Large intestine (tissue), 12 donors: Measurements from ENCODE around the gene RXFP2. TPM values are rescaled to one million over a fixed set of nuclear protein-coding genes. Genes with fewer than 3 reads are reported as not detected.

ENCODE experiments used
- DNase-seq, 2 donors: peaks; one replicate each; pipeline versions ENCODE4 v3.0.0 to v3.0.0-alpha.2; 2013
- H3K27ac ChIP-seq: one replicate; pipeline ENCODE4 v1.5.1; 2013; ENCODE audit warnings: low read length
- H3K27me3 ChIP-seq: 2 replicates; pipeline ENCODE4 v1.6.1; 2013; ENCODE audit warnings: low read length; ENCODE audit not compliant: control insufficient read depth, insufficient read depth
- H3K36me3 ChIP-seq: 2 replicates; pipeline ENCODE4 v1.6.1; 2013; ENCODE audit warnings: low read length; ENCODE audit not compliant: control insufficient read depth, insufficient read depth
- H3K4me1 ChIP-seq: one replicate; pipeline ENCODE4 v1.6.1; 2013; ENCODE audit warnings: low read length; ENCODE audit not compliant: control insufficient read depth, insufficient read depth
- H3K4me3 ChIP-seq: one replicate; pipeline ENCODE4 v1.5.1; 2013; ENCODE audit warnings: low read length
- H3K9me3 ChIP-seq: one replicate; pipeline ENCODE4 v1.6.1; 2013; ENCODE audit warnings: mild to moderate bottlenecking, low read depth, low read length, moderate library complexity; ENCODE audit not compliant: control insufficient read depth
- WGBS: methylation state at CpG from one replicate; pipeline ENCODE4 v1.1.5; 2013; ENCODE audit warnings: low lambda C conversion rate; ENCODE audit not compliant: insufficient coverage; 5-methylcytosine and 5-hydroxymethylcytosine counted together
- long read RNA-seq, 11 donors: transcript quantifications; one replicate each; lab custom pipeline, GENCODE V29; 2026
- polyA plus RNA-seq: library from polyadenylated mRNA; unstranded; fragments of 120-200 nt; gene quantifications from one replicate; pipeline ENCODE4 v1.2.1, GENCODE V29; 2013

Gene RXFP2, protein sequence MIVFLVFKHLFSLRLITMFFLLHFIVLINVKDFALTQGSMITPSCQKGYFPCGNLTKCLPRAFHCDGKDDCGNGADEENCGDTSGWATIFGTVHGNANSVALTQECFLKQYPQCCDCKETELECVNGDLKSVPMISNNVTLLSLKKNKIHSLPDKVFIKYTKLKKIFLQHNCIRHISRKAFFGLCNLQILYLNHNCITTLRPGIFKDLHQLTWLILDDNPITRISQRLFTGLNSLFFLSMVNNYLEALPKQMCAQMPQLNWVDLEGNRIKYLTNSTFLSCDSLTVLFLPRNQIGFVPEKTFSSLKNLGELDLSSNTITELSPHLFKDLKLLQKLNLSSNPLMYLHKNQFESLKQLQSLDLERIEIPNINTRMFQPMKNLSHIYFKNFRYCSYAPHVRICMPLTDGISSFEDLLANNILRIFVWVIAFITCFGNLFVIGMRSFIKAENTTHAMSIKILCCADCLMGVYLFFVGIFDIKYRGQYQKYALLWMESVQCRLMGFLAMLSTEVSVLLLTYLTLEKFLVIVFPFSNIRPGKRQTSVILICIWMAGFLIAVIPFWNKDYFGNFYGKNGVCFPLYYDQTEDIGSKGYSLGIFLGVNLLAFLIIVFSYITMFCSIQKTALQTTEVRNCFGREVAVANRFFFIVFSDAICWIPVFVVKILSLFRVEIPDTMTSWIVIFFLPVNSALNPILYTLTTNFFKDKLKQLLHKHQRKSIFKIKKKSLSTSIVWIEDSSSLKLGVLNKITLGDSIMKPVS
- polyA plus RNA-seq, result not detected
- long read RNA-seq, donor 1, result 0 reads
- long read RNA-seq, donor 2, result 0 reads
- long read RNA-seq, donor 3, result 0 reads
- long read RNA-seq, donor 4, result 0 reads
- long read RNA-seq, donor 5, result 0 reads
- long read RNA-seq, donor 6, result 0 reads
- long read RNA-seq, donor 7, result 0 reads
- long read RNA-seq, donor 8, result 0 reads
- long read RNA-seq, donor 9, result 0 reads
- long read RNA-seq, donor 10, result 0 reads
- long read RNA-seq, donor 11, result 0 reads

DNA sequence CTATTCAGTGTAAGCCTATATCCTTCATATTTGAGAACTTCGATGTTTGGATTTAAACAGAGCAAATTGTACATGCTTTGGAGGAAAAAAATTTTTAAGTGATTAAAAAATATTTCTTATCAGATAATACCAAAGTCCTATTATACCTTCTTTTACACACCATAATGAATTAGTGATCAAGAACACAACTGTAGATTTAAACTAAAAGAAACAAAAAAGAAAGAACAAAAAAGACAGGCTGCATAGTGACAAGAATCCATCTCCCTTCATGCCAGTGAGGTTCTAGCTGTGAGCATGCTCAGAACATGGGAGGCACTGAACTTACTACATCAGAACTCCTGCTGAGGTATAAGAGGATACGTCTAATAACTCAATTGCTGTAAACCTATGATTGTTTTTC lies at the start of gene RXFP2:
Gene RXFP2 (plus strand): TSS at position 301 of the 400 bp plus-strand sequence. CDS start 87 bp downstream, at position 388.
- 80% methylated on average over 1 of the region's 2 CpGs for WGBS

DNA sequence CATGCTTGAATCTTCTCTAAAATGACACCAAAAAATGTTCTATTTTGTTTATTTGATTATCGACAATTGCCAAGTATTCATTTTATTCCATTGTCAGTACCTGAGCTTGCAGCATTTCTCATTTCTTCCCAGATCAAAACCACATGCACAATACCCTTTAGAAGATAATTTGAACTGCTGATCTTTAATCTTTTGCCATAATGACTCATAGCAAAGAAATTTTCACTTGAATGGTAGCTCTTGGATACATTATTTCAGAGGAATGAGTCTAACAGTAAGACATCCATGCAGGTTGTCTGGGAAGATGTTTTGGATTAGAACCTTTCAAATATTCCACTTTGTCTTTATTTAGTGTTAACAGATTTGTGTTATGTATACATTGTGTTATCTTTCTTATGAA lies 42.0 kb upstream of the RXFP2 start:
- H3K9me3 ChIP-seq, result peaks cover 9% of the 10 kb centered on the region
- H3K4me1 ChIP-seq, result no peaks in the 10 kb centered on the region
- H3K27ac ChIP-seq, result no peak overlapping the region
- DNase-seq, result no peak
- 0% methylated on average over 1 of the region's 1 CpG for WGBS
- no peaks in the 10 kb centered on the region for H3K27me3 ChIP-seq
- no peak overlapping the region for H3K4me3 ChIP-seq
- H3K36me3 ChIP-seq, result no peaks in the 10 kb centered on the region

More for the DNA sequence above, at the start of gene RXFP2:
- no peak for DNase-seq
- H3K27me3 ChIP-seq, result peaks cover 6% of the 10 kb centered on the region
- no peaks in the 10 kb centered on the region for H3K9me3 ChIP-seq
- no peak within 1 kb of the TSS for H3K27ac ChIP-seq
- no peak within 1 kb of the TSS for H3K4me3 ChIP-seq
- H3K4me1 ChIP-seq, result no peaks in the 10 kb centered on the region
- H3K36me3 ChIP-seq, result no peaks in the 10 kb centered on the region

DNA sequence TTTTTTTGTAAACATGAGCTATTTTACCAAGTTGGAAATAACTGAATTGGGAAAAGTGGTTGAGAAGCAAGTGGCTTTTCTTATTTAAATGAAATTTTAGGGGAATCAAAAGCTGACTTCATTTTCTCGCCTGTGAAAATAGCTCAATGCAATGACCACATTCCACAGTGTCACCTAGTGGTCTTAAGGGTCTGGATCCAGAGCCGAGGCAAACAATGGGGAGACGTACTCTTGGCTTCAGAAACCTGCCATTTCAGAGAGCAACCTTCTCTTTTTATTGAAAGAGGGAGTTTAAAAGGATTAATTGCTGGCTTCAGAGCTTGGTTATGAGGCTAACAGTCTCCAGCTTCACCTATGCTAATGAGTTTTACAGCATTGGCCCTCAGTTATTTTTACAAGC lies 39.7 kb upstream of the RXFP2 start:
- no peak for DNase-seq
- Histone ChIP-seq H3K4me1 (no peaks in the 10 kb centered on the region), H3K27me3 (no peaks in the 10 kb centered on the region), H3K9me3 (peaks cover 9% of the 10 kb centered on the region), H3K4me3 (no peak overlapping the region), H3K36me3 (no peaks in the 10 kb centered on the region), H3K27ac (no peak overlapping the region)
- WGBS, result 20% methylated on average over 1 of the region's 3 CpGs

DNA sequence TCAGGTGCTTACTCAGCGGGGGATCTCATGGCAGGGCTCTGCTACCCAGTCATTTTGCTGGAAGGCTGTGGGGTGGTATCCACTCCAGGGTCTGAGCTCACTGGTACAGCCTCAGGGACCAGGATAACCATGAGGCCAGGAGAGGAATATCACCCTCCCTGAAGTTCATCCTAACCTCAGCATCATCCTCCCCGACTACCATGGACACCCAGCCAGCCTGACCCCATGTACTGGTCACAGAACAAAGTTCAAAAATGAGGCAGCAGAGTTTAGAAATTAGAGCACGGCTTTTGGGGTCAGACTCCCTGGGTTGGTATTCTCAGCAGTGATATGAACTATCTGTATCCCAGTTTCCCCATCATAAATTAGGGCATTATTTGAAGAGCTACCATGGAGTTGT lies 35.5 kb upstream of the RXFP2 start:
- no peaks in the 10 kb centered on the region for H3K36me3 ChIP-seq
- H3K27me3 ChIP-seq, result no peaks in the 10 kb centered on the region
- H3K27ac ChIP-seq, result no peak overlapping the region
- no peak overlapping the region for H3K4me3 ChIP-seq
- WGBS, result no CpG with 5 or more reads among the region's 3 CpGs
- H3K9me3 ChIP-seq, result no peaks in the 10 kb centered on the region
- H3K4me1 ChIP-seq, result no peaks in the 10 kb centered on the region
- no peak for DNase-seq

DNA sequence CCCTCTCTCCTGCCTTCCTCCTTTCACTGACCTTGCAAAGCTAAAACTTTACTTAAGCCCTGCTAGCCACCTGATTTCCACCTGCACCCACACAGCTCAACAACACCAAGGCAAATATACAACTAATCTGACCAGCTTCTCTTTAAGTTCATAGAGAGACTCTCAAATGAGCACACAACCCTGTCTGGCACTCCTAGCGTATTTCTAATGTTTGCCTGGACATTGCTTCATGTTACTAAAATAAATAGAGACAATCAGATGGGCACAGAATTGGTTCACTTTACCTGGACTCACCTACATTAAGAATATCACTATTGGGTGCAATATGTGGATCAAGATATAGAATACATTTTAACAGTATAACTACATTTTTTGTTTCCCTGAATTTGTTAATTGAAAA lies 33.2 kb upstream of the RXFP2 start:
- Histone ChIP-seq H3K4me3 (no peak overlapping the region), H3K9me3 (no peaks in the 10 kb centered on the region), H3K27ac (no peak overlapping the region), H3K36me3 (no peaks in the 10 kb centered on the region), H3K4me1 (no peaks in the 10 kb centered on the region), H3K27me3 (no peaks in the 10 kb centered on the region)
- no peak for DNase-seq
- no CpG with 5 or more reads among the region's 1 CpG for WGBS

DNA sequence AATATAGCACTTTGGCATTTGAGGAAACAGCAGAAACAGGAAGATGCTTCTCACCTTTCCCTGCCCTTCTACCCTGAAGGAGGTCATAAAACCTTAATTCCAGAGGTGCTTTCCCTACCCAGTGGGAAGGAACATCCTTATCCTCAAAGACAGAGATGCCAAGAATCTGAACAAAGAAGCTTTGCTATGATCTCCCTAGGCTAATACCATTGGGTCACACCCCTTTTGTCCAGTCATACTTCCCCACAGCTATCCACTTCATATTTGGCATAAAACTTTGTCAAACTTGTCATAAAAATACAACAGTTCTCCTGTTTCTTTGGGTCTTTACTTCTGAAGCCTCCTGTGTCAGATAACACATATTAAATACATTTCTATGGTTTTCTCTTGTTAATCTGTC lies 21.7 kb upstream of the RXFP2 start:
- Histone ChIP-seq H3K4me3 (no peak overlapping the region), H3K9me3 (no peaks in the 10 kb centered on the region), H3K36me3 (no peaks in the 10 kb centered on the region), H3K4me1 (no peaks in the 10 kb centered on the region), H3K27ac (no peak overlapping the region), H3K27me3 (no peaks in the 10 kb centered on the region)
- no peak for DNase-seq

DNA sequence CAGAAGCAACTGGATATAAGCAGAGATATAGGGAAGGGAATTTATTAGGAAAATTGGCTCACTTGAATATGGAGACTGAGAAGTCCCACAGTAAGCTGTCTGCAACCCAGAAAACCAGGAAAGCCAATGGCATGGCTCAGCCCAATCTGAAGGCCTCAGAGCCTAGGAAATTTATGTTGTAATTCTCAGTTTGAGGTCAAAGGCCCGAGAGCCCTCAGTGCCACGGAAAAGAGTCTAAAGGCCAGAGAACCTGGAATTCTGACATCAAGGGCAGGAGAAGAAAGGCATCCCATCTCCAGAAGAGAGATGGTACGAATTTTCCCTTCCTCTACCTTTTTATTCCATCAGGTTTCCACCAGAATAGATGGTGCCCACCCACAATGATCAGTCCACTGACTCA lies 20.1 kb upstream of the RXFP2 start:
- Histone ChIP-seq H3K9me3 (no peaks in the 10 kb centered on the region), H3K4me3 (no peak overlapping the region), H3K27ac (no peak overlapping the region), H3K27me3 (no peaks in the 10 kb centered on the region), H3K4me1 (no peaks in the 10 kb centered on the region), H3K36me3 (no peaks in the 10 kb centered on the region)
- no peak for DNase-seq
- no CpG with 5 or more reads among the region's 3 CpGs for WGBS

DNA sequence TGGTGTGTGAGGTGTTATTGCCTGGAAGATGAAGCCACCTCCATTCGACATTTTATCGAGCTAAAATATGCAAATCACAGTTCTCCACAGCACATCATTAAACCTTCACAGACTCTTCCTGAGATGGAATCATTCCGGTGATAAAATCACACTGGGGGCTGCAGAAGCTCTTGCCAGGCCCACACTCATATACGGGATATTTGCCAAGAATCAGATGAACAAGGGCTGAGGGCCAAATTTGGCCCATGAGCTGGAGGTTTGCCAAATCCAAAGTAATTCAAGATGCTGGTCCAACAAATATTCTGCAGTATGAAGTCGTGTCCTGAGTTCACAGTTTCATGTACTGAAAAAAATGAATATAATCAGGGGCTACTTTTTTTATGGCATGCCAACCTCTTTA lies 16.7 kb upstream of the RXFP2 start:
- Histone ChIP-seq H3K4me1 (no peaks in the 10 kb centered on the region), H3K4me3 (no peak overlapping the region), H3K27ac (no peak overlapping the region), H3K27me3 (no peaks in the 10 kb centered on the region), H3K9me3 (no peaks in the 10 kb centered on the region), H3K36me3 (no peaks in the 10 kb centered on the region)
- WGBS, result no CpG with 5 or more reads among the region's 5 CpGs
- DNase-seq, result no peak

DNA sequence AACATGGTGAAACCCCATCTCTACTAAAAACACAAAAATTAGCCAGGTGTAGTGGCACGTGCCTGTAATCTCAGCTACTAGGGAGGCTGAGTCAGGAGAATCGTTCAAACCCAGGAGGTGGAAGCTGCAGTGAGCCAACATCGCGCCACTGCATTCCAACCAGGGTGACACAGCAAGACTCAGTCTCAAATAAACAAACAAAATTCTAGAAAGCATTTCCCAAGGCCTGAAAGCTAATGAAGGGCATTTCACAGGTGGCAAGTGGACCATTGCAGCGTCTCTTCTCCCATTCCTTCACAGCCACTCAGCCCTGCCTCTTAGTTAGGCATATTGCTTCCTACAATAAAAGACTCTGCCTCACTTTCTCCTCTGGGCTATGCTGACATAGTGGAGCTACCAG lies 13.5 kb upstream of the RXFP2 start:
- Histone ChIP-seq H3K27me3 (no peaks in the 10 kb centered on the region), H3K27ac (no peak overlapping the region), H3K4me3 (no peak overlapping the region), H3K4me1 (no peaks in the 10 kb centered on the region), H3K9me3 (no peaks in the 10 kb centered on the region), H3K36me3 (no peaks in the 10 kb centered on the region)
- no CpG with 5 or more reads among the region's 5 CpGs for WGBS
- DNase-seq, result no peak

DNA sequence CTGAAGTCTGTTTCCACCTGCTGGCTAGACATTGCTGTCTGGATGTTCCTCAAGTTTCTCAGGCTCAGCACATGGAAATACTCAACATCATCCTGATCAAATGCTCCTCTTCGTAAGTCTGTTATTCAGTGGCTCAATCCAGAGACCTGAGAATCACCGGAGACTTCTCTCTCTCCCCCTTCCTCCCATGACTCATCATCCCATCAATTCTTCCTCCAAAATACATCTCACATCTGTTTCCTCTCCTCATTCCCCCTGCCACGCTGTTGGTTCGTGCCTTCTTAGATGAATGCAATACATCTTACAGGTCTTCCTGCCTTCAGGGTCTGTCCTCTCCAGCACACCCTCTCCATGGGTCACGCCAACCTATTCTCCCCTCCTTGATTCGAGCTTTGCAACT lies 7.4 kb upstream of the RXFP2 start:
- DNase-seq, result no peak
- H3K27me3 ChIP-seq, result no peaks in the 10 kb centered on the region

More for the DNA sequence above, 7.4 kb upstream of the RXFP2 start:
- Histone ChIP-seq H3K36me3 (no peaks in the 10 kb centered on the region), H3K4me1 (peaks cover 3% of the 10 kb centered on the region), H3K27ac (no peak overlapping the region), H3K4me3 (no peak overlapping the region), H3K9me3 (no peaks in the 10 kb centered on the region)
- WGBS, result 76% methylated on average over 3 of the region's 6 CpGs
